Ovary (tissue), 3 donors: Measurements from ENCODE around the gene TOP2B.

ENCODE experiments used
- POLR2A ChIP-seq: fragments of 450-650 bp; IDR thresholded peaks from one replicate; pipeline ENCODE4 v1.6.1; 2017; ENCODE audit warnings: antibody characterized with exemption, mild to moderate bottlenecking, moderate library complexity
- TF ChIP-seq, protein P1 (sequence below), 3 donors: fragments of 450-650 bp in 2 of 3; fragments of 200-600 bp in 1 of 3; IDR thresholded peaks; one replicate each; pipeline versions ENCODE4 v1.5.1 to v1.8.0; 2016 to 2022; ENCODE audit warnings: antibody characterized with exemption in 3 of 3, mild to moderate bottlenecking in 1 of 3
- donor health status: DM: no; HTN: no; CAD: no.

DNA sequence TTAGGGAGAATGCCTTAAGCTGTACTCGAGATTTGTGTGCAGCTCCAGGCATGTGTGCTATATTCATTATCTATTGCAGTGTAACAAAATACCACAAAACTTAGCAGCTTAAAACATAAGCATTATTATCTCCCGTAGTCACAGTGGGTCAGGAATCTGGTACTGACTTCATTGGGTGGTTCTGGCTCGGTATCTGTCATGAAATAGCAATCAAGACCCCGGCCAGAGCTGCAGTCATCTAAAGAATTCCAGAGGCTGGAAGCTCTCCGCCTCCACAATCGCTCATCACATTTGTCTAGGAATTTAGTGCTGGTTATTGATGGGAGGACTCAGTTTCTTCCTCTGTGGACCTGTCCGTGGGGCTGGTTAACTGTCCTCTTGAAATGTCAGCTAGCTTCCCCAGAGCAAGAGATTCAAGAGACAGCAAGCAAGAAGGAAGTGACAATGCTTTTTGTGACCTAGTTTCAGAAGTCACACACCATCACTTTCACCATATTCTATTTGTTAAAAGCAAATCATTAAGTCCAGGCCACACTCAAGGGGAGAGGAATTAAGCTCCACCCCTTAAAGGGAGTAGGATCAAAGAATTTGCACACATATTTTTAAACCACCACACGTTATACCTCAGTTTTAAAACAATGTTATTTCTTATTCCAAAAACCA, 76.1 kb downstream of the TOP2B start:
- TF ChIP-seq, protein P1, sequence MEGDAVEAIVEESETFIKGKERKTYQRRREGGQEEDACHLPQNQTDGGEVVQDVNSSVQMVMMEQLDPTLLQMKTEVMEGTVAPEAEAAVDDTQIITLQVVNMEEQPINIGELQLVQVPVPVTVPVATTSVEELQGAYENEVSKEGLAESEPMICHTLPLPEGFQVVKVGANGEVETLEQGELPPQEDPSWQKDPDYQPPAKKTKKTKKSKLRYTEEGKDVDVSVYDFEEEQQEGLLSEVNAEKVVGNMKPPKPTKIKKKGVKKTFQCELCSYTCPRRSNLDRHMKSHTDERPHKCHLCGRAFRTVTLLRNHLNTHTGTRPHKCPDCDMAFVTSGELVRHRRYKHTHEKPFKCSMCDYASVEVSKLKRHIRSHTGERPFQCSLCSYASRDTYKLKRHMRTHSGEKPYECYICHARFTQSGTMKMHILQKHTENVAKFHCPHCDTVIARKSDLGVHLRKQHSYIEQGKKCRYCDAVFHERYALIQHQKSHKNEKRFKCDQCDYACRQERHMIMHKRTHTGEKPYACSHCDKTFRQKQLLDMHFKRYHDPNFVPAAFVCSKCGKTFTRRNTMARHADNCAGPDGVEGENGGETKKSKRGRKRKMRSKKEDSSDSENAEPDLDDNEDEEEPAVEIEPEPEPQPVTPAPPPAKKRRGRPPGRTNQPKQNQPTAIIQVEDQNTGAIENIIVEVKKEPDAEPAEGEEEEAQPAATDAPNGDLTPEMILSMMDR (IDR thresholded peaks at IDR 0.05), result no peak
- no peak for TF ChIP-seq POLR2A
